ENCODE measurements around the gene TH. TPM values are rescaled to one million over a fixed set of nuclear protein-coding genes. Genes with fewer than 3 reads are reported as not detected.

TH gene
- total and polyA plus RNA-seq, 9 of the 15 experiments (the other 6 are each of a cell fraction or from before 2014, with no cell fraction given) = not detected

- TF ChIP-seq ZNF609 (CRISPR knock-in tag; IDR thresholded peaks at IDR 0.05; ENCODE audit: borderline replicate concordance) (no peak), CC2D1A (IDR thresholded peaks at IDR 0.05) (no peak), EHMT2 (IDR thresholded peaks at IDR 0.05) (peak; percentile 35; the same call in 1 of the 2 replicates), TRIM24 (IDR thresholded peaks at IDR 0.05) (peak in 1 of 2 experiments; percentile 58; a peak in 1 of 4 replicates), TCF7 (IDR thresholded peaks at IDR 0.05; ENCODE audit: borderline replicate concordance) (no peak), MED1 (CRISPR knock-in tag; IDR thresholded peaks at IDR 0.05; ENCODE audit: borderline replicate concordance) (no peak), POLR2H (tag; IDR thresholded peaks at IDR 0.05; ENCODE audit: low read depth) (no peak), PTRF (tag; IDR thresholded peaks at IDR 0.05) (no peak)
Measured at GRCh38 chr11:2116680-2117079, 54.9 kb downstream of the TH start (continued).

Data from K562 (cell line).